ENCODE measurements around the gene EIF4E1B. TPM values are rescaled to one million over a fixed set of nuclear protein-coding genes. Genes with fewer than 3 reads are reported as not detected.
A peak's percentile ranks its signal among the peaks of the same experiment; 100 is the strongest.

Gene EIF4E1B
- total RNA-seq, 1 donor from 2014 or later = not detected

DNA sequence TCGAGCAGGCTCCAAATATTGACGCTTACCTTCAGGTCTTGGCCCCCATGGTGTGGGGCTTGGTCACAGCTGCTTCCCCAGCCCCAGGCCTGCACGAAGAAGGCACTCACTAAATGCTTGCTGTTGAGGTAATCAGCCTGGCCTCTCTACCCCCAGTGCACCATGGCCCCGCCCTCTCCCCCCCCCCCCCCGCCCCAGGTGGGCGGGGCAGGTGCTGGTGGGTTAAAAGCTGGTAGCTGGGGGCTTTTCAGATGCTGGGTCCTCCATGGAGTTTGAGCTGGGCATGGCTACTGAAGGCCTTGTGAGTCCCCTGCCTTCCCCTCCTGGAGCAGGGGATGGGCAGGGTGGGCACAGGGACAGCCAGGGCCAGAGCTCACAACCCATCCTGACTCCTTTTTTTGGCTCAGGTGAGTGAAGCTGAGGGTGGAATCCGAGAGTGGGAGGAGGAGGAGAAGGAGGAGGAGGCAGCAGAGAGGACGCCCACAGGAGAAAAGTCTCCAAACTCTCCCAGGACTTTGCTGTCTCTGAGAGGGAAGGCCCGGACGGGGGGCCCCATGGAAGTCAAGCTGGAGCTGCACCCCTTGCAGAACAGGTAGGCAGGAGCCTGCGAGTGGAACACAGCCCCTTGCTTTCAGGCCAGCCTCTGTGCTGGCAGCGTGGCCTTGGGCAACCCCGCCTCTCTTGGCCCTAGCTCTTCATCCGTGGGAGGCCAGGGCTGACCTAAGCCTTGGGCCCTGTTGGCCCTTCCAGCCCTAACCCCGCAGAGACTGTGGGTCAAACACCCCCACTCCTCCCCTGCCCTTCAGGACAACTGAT, 12.4 kb downstream of the EIF4E1B start:
- Histone ChIP-seq H3K4me1 (peaks cover 23% of the 10 kb centered on the region), H3K36me3 (no peaks in the 10 kb centered on the region), H3K9me3 (replicated peaks) (no peaks in the 10 kb centered on the region), H3K27me3 (ENCODE audit: low read depth) (no peaks in the 10 kb centered on the region), H3K27ac (replicated peaks) (no peak overlapping the region), H3K4me3 (no peak overlapping the region)
- DNase-seq = no peak
- intact Hi-C loops (cut with micrococcal nuclease) = no loop called here
- TF ChIP-seq, protein P1, sequence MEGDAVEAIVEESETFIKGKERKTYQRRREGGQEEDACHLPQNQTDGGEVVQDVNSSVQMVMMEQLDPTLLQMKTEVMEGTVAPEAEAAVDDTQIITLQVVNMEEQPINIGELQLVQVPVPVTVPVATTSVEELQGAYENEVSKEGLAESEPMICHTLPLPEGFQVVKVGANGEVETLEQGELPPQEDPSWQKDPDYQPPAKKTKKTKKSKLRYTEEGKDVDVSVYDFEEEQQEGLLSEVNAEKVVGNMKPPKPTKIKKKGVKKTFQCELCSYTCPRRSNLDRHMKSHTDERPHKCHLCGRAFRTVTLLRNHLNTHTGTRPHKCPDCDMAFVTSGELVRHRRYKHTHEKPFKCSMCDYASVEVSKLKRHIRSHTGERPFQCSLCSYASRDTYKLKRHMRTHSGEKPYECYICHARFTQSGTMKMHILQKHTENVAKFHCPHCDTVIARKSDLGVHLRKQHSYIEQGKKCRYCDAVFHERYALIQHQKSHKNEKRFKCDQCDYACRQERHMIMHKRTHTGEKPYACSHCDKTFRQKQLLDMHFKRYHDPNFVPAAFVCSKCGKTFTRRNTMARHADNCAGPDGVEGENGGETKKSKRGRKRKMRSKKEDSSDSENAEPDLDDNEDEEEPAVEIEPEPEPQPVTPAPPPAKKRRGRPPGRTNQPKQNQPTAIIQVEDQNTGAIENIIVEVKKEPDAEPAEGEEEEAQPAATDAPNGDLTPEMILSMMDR (IDR thresholded peaks at IDR 0.05; ENCODE audit: borderline replicate concordance) = no peak

DNA sequence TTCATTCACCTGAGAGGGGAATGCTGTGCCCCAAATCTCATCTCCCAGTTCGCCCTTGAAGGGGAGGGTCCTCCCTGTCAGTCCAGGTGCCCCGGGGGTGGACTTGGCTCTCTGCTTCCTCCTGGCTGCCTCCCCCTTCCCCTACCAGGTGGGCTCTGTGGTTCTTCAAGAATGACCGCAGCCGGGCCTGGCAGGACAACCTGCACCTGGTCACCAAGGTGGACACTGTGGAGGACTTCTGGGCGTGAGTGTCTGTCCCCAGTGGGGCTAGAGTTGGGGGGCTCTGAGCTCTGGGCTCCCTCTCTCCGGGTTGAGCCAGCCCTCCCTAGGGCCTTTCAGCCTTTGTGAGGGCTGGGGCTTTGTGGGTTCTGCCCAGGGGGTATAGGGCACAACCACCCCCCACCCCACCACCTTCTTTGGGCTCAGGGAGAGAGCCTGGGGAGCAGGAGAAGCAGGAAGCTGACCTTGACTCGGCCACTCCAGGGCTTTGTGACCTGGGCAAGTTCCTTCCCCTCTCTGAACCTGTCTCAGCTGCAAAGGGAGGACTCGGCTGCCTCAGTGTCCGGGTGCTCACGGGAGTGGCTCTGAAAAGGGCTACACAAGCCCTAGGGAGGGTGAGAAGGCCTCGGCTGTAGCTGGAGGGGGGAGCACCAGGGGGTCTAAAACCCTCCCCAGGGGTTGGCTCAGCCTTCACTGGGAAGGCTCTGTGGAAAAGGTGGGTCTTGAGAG, 13.2 kb downstream of the EIF4E1B start:
- peaks cover 30% of the 10 kb centered on the region for H3K4me1 ChIP-seq
- no peaks in the 10 kb centered on the region for H3K9me3 ChIP-seq (replicated peaks)
- DNase-seq = no peak
- intact Hi-C loops (cut with micrococcal nuclease) = no loop called here
- no peak overlapping the region for H3K27ac ChIP-seq (replicated peaks)
- TF ChIP-seq, protein P1 (IDR thresholded peaks at IDR 0.05; ENCODE audit: borderline replicate concordance) = no peak
- H3K36me3 ChIP-seq = no peaks in the 10 kb centered on the region
- no peak overlapping the region for H3K4me3 ChIP-seq
- no peaks in the 10 kb centered on the region for H3K27me3 ChIP-seq (ENCODE audit: low read depth)

DNA sequence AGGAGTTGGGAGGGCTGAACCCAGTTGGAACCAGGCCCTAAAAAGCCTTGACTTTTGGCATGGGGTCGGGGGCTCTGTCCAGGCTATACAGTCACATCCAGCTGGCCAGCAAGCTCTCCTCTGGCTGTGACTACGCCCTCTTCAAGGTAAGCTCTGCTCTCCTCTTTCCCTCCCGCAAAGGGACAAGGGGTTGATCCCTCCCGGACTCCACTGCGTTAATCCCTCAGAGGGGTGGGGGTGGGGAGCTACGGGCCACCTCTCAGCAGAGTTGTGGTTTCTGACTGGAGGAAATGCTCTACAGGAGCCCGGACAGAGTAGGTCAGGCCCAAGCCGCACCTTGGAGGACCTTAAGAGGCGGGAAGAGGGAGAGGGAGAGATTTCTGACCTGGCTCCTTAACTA, 13.8 kb downstream of the EIF4E1B start:
- Histone ChIP-seq H3K4me3 (no peak overlapping the region), H3K27me3 (ENCODE audit: low read depth) (no peaks in the 10 kb centered on the region), H3K9me3 (replicated peaks) (no peaks in the 10 kb centered on the region), H3K27ac (replicated peaks) (no peak overlapping the region), H3K4me1 (peaks cover 34% of the 10 kb centered on the region), H3K36me3 (no peaks in the 10 kb centered on the region)
- intact Hi-C loops (cut with micrococcal nuclease) = no loop called here
- TF ChIP-seq, protein P1 (IDR thresholded peaks at IDR 0.05; ENCODE audit: borderline replicate concordance) = no peak
- no peak for DNase-seq

DNA sequence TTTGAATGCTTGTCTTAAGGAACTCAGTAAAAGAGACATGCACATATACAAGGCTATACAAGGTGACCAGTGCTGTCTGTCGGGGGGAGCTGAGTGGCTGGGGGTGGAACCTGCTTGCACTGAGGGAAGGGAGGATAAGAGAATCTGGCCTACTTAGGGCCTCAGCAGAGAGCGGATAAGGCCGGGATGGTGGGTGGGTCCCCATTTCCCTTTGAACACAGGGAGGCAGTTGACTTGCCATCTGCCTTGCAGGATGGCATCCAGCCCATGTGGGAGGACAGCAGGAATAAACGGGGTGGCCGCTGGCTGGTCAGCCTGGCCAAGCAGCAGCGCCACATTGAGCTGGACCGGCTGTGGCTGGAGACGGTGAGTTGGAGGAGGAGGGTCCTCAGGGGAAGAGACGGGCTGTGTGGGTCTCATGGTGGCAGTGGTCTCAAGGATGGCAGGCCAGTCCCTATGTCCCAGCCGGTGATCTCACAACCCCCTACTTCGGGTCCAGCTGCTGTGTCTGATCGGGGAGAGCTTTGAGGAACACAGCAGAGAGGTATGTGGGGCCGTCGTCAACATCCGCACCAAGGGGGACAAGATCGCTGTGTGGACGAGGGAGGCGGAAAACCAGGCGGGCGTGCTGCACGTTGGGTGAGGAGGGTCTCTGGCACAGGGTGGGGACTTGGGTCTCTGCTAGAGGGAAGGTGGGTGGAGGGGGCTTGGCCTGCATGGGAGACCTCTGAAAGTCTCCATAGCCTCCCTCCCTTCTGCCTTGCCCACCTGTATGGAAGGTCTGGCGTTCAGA, 14.6 kb downstream of the EIF4E1B start:
- Histone ChIP-seq H3K36me3 (no peaks in the 10 kb centered on the region), H3K4me1 (peaks cover 29% of the 10 kb centered on the region), H3K27ac (replicated peaks) (no peak overlapping the region), H3K27me3 (ENCODE audit: low read depth) (no peaks in the 10 kb centered on the region), H3K4me3 (no peak overlapping the region), H3K9me3 (replicated peaks) (no peaks in the 10 kb centered on the region)
- DNase-seq = no peak
- intact Hi-C loops (cut with micrococcal nuclease) = no loop called here
- TF ChIP-seq, protein P1 (IDR thresholded peaks at IDR 0.05; ENCODE audit: borderline replicate concordance) = no peak

DNA sequence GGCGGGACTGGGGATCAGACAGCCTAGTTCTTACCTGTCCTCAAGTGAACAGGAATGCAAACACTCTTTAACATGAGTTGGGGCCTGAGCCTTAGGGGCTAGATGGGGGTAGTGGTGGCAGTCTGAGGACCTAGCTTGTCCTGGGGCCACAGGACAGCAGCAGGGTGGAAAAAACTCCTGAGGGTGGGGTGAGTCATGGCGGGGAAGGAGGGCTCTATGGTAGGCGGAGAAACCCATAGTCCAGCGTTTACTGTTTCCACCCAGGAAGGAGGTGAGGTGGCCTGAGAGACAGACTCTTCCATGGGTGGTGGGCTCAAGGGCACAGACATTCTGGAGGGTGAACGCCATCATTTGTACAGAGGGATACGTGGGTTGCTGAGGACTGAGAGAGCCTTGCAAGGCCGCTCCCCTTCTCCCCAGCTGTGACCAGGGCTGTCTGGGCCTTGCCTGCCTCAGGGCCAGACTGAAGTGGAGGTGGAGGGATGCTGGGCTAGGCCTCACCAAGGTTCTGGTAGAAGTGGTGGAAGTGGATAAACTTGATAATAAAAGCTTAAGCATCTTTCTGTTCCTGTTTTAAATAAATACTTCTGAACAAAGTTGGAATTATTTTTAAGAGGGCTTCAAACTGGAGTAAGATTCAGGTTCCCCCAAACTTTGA, 15.7 kb downstream of the EIF4E1B start:
- Histone ChIP-seq H3K27me3 (ENCODE audit: low read depth) (no peaks in the 10 kb centered on the region), H3K27ac (replicated peaks) (peak overlapping the region; percentile 83), H3K4me3 (peak overlapping the region; percentile 88), H3K36me3 (no peaks in the 10 kb centered on the region), H3K9me3 (replicated peaks) (no peaks in the 10 kb centered on the region), H3K4me1 (peaks cover 24% of the 10 kb centered on the region)
- DNase-seq = no peak
- TF ChIP-seq, protein P1 (IDR thresholded peaks at IDR 0.05; ENCODE audit: borderline replicate concordance) = no peak
- intact Hi-C loops (cut with micrococcal nuclease) = no loop called here

Data from left ventricle myocardium inferior (tissue), 1 donor.